Head of caudate nucleus (tissue), 42 donors: ENCODE results near the gene GPR173.

Experiments used
- DNase-seq, 42 donors: peaks; one replicate each; pipeline versions ENCODE4 v3.0.0 to v3.0.0-alpha.2; 2020 to 2021; ENCODE audit warnings: mixed read lengths in 7 of 42
- intact Hi-C: fragments of 100-400 bp; cut with DNase I; formaldehyde crosslinking; loops from one replicate; pipeline ENCODE4 v1.15.0; 2022

Gene GPR173

GRCh38 chrX:53055244-53055849 lies 6.8 kb downstream of the GPR173 start:
- intact Hi-C loops = no loop called here
- no peak for DNase-seq

GRCh38 chrX:53056292-53056691 lies 7.7 kb downstream of the GPR173 start:
- intact Hi-C loops = no loop called here

GRCh38 chrX:53065104-53065503 lies 16.5 kb downstream of the GPR173 start:
- intact Hi-C loops = no loop called here
- DNase-seq = no peak

More at GRCh38 chrX:53056292-53056691, 7.7 kb downstream of the GPR173 start:
- no peak for DNase-seq

GRCh38 chrX:53071064-53071463 lies 22.5 kb downstream of the GPR173 start:
- intact Hi-C loops = no loop called here
- DNase-seq = no peak

- intact Hi-C loops = no loop called here
- DNase-seq = peak in 40 of 42 donors; percentile 16 to 81 (median 61)
These were observed 23.2 kb downstream of the GPR173 start for GRCh38 chrX:53071604-53072417.

GRCh38 chrX:53072418-53073114 lies 24.0 kb downstream of the GPR173 start:
- intact Hi-C loops = no loop called here
- DNase-seq = no peak

- no peak for DNase-seq
- intact Hi-C loops = no loop called here
These were observed 24.6 kb downstream of the GPR173 start for GRCh38 chrX:53073115-53073586.

GRCh38 chrX:53075011-53075410 lies 26.4 kb downstream of the GPR173 start:
- intact Hi-C loops = no loop called here

GRCh38 chrX:53076671-53077070 lies 28.1 kb downstream of the GPR173 start:
- no peak for DNase-seq
- intact Hi-C loops = no loop called here

More at GRCh38 chrX:53075011-53075410, 26.4 kb downstream of the GPR173 start:
- DNase-seq = no peak

GRCh38 chrX:53077207-53078197 lies 28.9 kb downstream of the GPR173 start:
- intact Hi-C loops = no loop called here
- DNase-seq = no peak

GRCh38 chrX:53078943-53079342 lies 30.4 kb downstream of the GPR173 start:
- intact Hi-C loops = no loop called here
- DNase-seq = no peak

GRCh38 chrX:53080628-53081580 lies 32.3 kb downstream of the GPR173 start:
- intact Hi-C loops = no loop called here
- DNase-seq = no peak

GRCh38 chrX:53081925-53082772 lies 33.6 kb downstream of the GPR173 start, which contains the start of gene TSPYL2:
Gene TSPYL2 (plus strand): TSS chrX:53082367. CDS start chrX:53082499, 132 bp downstream.
- peak; percentile 88 to 97 (median 95) for DNase-seq
- intact Hi-C loops = no loop called here

- DNase-seq = peak in 31 of 42 donors; percentile 23 to 68 (median 46)
- intact Hi-C loops = no loop called here
These were observed 34.4 kb downstream of the GPR173 start for GRCh38 chrX:53082773-53083616.

GRCh38 chrX:53084043-53084570 lies 35.5 kb downstream of the GPR173 start:
- intact Hi-C loops = no loop called here
- no peak for DNase-seq
